ENCODE measurements around the gene USP36.
"Not testable (repeated sequence)": the region's sequence is repeated elsewhere in the genome, so short reads cannot be mapped to it uniquely, and the experiment has no call there.

Gene USP36

DNA sequence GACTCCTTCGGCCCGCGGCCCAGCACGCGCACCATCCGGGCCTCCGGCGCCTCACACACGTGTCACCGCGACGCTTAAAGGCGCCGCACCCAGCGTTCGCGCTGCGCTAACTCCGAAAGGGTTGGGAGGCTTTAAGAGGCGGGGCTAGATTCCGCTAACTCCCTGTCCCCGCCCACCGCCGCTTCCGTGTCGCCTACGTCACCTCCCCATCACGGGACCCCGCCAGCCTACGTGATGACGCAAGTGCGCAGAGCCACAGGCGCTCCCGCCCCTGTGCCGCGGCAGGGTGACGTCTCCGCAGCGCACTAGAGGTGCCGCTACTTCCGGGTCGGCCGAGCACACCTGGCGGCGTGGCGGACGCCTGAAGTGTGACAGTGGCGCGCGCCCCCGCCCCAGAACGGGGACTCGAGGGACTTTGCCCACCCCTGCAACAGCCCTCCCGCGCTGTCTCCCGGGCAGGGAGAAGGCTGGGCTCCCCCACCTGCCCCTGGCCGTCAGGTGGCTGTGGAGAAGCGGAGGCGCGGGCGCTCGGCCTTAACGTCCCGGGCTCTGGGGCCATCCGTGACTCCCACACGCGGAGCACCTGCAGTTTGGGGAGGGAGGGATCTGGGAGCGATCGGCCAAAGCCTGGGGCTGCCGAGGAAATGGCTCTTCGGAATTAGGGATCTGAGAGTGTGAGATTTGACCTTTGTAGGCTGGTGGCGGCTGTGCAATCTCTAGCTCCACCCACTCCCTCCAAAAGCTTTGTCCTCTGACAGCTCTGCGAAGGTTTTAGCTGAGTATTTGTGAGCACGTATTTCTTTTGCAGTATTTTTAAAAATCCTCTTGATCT is at the start of gene USP36:
Gene USP36, minus strand, starts transcription at position 35 of the 832 bp plus-strand sequence. CDS start 4,451 bp downstream, outside the sequence.
- DNase-seq, result peak; percentile 93 to 94

DNA sequence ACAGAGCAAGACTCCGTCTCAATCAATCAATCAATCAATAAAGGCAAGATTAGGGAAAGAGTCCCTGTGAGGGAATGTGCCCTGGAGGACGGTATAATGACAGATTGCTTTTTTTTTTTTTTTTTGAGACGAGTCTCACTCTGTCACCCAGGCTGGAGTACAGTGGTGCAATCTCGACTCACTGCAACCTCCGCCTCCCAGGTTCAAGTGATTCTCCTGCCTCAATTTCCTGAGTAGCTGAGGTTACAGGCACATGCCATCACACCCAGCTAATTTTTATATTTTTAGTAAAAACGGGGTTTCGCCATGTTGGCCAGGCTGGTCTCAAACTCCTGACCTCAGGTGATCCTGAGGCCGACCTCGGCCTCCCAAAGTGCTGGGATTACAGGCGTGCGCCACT is 49.5 kb upstream of the USP36 start:
- not testable (repeated sequence) for DNase-seq

DNA sequence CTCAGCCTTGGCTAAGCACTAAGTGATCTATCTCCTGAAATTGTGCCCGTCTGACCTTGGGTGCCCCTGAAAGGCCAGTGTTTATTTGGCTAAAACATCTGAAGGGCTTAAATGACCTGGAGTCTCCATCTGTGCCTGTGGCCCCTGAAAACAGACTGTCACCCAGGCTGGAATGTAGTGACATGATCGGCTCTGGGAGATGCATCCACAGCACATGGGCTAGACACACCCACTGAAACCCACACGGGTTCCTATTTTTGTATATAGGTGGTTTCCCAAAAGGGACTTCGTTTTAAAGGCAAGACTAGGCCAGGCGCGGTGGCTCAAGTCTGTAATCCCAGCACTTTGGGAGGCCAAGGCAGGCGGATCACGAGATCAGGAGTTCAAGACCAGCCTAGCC is 48.9 kb upstream of the USP36 start:
- DNase-seq, result no peak

DNA sequence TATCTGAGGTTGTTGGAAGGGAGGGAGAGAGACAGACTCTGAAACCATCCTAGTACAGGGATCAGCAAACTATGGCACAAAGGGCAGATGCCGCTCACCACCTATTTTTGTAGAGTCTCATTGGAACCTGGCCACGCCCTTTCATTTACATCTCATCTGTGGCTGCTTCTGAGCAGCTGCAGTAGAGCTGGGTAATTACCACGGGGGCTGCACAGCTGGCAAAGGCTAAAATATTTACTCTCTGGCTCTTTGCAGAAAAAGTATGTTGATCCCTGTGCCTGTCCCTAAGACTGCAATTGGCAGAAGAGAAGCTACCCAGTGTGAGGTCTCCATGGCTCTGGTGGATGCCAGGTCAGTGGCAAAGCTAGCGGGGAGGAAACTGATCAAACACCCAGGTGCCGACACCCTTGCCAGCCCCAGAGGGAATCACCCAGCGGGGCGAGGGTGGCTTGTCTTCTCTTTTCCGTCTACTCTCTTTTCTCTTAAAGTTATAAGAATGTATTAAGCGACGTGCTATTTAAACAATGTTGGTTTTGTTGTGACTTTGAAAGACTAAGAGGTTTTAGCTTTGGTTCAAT is 48.4 kb upstream of the USP36 start:
- DNase-seq, result no peak

DNA sequence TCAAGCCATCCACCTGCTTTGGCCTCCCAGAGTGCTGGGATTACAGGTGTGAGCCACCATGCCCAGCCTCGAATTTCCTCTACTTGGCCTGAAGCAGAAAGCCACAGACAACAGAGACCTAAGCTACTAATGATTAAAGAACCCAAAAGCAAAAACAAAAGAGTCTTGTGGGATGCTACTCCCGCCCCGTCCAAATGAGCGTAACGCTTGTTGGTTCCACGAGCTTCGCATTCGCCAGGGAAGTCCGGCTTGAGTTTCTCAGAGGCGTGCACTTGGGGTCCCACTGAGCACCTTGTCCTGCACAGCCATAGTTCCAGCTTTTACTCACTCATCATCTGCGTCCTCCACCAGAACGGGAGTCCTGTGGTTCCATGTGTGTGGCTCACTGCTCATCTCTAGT is 46.3 kb upstream of the USP36 start:
- no peak for DNase-seq

DNA sequence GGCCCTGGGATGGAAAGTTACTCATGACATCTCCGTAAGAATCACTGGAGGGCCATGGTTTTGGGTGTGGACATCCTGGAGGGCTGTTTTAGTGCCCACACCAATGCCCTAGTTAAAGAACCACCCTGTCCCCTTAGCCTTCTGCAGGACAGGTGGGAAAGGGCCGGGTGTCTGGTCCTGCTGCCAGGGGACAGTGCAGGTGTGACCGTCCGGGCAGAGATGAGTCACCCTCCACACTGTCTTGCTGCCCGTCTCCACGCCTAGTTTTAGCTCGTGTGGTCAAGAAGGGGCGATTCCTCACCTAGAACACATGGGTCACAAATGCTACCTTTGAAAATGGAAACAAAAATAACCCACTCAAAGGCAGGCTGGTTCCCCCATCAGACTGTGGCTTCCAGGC is 45.3 kb upstream of the USP36 start:
- DNase-seq, result no peak

DNA sequence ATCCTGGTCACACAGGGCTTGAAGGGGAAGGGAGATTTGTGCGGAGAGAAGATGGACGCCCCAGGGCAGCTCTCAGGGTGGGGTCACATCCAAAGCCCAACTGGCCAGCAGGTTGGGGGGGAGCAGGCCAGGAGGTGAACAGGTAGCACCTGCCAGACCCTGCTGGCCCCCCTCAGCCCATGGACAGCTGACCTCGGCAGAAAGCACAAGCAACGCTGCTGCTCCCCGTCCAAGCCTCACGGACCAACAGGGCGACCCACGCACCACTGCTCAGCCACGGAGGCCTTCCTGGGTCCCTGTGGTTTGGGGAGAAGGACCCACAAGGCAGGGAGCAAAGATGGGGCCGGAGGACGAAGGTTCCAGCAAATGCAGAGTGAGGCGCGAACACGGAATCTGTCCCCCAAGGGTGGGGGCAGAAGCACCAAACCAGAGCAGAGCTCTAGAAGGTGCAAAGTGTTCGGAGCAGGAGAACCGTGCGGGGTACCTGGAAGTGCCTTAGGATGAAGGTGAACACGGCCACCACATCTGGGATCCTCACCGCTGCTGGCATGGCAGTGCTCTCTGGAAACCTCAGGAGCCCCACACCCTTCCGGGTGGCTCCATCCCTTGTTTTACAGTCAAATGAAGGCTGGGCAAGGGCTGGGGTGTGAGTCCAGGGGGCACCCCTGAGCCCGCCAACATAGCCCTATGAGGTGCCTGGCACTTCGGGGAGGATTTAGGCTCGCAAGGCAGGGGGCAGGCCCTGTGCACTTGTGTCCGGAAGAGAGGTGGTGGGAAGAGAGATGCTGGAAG is 44.5 kb upstream of the USP36 start:
- DNase-seq, result no peak

DNA sequence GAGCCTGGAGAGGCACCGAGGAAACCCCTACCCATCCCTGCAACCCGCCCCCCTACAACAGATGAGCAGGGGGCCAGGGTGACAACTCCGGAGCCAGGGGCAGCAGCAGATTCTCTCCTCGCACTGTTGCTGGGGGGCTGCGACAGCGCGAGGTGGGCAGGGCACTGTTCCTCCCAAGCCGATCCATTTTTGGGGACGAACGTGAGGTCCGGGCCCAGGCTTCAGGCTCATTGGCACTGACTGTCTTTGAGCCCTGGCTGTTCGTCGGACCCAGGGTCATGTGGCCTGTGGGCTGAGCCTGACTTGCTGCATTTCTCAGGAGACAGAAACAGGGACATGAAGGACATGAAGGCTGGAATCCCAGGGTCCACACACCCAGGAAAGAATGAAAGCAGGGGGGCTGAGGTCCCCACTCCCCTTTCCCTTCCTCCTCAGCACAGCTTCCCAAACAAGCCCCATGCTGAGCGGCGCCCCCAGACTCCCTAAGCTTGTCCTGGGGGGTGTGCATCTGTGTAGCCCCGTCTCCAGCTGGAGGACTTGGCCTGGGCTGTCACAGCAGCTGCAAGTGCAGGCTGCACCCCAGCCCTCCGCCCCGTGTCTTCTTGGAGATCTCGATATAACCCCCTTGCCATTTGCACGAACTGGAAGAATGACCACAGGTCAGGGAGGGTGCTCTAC is 43.7 kb upstream of the USP36 start:
- DNase-seq, result no peak

DNA sequence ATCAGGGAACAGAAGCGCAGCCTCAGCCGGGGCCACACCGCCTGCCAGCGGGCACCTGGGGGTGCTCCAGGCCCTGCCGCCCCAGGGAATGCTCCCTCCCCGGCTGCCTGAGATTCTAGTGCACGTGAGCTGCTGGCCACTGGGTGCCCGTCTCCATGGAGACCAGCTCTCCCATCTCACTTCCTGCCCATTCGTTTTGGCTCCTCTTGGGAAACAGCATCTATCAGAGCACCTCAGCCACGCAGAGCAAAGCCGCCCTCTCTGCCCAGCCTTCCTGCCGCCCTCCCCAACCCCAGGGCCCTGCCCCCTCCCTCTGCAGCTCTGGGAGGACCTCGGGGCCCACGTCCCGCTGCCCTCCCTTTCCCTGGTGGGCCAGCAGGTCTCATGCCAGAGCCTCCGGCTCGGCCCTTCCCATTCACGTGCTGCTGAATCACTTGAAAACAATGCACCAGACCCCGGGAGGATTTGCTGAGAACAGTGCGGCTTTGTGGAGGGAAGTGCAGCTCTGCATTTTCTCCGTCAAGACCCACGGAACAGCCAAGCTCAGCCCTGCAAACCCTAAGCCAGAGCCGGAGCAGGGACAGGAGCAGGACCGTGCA is 43.0 kb upstream of the USP36 start:
- DNase-seq, result no peak

DNA sequence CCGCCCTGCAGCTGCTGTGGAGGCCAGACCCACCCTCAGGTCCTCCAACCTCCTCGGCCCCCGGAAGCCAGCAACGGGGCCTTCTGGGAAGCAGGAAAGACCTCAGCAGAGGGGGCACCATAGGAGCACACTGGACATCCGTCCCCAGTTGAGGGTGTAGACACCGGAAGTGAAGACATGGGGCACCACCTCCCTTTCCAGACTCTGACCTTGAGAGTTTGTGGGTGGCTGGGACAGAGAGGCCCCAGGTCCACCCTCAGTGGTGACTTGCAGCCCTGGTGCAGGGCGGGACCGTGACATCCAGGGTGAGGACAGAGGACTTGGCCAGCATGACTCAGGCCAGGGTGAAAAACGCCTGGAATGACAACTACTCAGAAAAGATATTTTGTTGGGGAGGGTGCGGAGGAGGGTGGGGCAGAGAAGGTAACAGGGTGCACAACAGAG is 42.5 kb upstream of the USP36 start:
- no peak for DNase-seq

DNA sequence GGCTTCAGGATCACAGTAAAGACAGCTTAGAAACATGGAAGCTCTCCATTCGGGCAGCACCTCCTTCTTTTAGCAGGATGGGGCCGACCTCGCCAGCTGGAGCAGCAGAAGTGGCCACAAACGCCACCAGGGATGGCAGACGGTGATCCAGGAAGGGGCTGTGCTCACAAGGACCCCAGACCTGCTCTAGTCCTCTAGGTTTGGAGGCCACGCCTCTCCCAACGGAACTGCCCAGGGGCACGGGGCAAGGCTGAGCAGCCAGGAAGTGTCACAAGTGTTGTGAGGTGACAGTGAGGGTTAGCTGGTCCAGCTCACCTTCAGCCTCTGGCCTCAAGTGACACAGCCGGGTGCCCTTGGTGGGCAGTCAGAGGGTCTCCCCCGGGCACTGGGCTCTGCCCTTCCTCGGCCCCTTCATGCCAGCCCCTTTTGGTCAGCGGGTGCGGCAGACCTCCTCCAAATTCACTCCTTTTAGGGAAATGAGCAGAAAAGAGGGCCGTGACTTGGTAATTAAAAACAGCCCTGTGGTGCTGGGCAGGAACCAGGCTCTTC is 42.0 kb upstream of the USP36 start:
- no peak for DNase-seq

DNA sequence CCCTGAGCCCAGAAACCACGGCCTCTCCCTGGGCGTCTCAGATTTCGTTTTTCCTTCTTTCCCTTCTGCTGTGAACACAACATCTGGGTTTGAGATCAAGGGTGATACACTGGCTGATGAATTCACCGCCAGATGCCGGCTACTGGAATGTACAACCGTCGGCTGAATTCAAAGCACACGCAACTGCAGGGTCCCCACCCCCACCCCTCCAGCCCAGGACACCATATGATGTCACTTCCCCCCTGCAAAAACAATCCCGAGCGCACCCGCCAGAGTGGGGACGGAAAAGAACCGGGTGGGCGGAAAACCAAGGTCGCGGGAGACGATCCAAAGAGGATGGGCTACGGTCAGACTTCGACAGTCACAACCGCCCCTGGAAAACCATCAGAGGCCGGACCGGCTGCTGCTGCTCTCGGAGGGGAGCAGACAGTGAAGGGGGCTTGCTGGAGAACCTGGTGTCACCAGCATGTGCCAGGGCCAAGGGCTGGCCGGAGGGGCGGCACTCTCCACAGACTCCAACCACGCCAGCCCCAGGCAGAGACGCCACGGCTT is 39.1 kb upstream of the USP36 start:
- no peak for DNase-seq

DNA sequence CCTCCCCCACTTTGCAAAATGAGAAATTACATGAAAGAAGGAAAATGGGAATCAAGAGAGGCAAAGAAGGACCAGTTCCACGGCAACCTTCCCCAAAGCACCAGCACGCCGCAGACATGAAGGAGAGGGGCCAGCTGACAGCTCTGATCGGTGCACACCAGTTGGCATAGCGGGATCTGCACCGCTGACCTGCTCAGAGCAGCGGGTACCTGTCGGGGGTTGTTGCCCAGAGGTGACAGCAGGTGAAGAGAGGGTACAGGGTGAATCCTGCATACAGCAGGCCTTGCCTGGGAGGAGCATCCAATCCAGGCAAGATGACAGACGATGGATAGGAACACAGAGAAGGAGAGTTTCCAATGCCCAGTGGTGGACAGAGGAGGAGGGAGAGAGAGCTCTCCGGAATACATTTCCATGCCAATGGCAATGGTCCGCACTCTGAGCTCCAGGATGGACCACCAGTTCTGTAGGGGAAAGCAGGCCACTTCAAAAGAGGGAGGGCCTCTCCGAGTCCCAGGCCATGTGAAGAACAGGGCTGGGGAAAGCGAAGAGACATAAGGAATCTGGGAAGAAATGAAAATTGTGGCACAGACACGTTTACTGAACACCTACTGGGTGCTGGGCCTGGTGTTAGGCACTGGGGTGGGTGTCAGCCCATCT is 38.4 kb upstream of the USP36 start:
- no peak for DNase-seq

DNA sequence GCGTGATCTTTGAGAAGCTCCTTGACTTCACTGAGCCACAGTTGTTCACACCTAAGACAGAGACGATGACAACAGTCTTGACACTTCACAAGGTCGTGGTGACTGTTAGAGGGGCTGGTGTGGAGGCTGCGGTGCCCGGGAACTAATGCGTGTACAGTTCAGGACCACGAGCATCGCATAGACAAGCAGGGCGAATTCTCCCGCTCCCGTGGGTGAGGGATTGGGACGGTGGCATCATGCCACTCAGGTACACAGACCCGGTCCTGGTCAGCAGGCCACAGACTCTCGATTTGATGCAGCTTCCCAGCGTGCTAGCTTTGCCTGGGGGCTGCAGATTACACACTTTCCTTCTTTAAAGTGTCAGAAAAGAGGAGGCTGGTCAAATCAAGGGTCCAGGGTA is 37.6 kb upstream of the USP36 start:
- no peak for DNase-seq

DNA sequence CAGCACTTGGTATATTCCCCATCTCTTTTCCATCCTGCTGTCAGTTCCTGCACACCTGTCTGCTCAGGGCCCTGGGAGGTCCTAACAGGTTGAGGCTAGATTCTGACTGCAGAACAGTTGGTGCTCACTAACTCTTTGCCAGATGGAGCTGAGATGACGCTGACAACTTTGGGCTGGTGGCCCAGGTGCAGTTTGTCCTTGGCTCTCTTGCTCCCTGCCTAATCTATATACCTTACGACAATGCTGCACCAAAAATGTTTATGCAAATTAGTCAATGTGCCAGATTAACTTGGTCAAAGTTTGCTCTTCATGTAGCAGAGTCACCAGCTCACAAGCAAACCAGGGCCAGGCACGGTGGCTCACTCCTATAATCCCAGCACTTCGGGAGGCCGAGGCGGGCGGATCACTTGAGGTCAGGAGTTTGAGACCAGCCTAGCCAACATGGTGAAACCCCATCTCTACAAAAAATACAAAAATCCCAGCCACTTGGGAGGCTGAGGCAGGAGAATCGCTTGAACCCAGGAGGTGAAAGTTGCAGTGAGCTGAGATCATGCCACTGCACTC is 36.4 kb upstream of the USP36 start:
- not testable (repeated sequence) for DNase-seq

DNA sequence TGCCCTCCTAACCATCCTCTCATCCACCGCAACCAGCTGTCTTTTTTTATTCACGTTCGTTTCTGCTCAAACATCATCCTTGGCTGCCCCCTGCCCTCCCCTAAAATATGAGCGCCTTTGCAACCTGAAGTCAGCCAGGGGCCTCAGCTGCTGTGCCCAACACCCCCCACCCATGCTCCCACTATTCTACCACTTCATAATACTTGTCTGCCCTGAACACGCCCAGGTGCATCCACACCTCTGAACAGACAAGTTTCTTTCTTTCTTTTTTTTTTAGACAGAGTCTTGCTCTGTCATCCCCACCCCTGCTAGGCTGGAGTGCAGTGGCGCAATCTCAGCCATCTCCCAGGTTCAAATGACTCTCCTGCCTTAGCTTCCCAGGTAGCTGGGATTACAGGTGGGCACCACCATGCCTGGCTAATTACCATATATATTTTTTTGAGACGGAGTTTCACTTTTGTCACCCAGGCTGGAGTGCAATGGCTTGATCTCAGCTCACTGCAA is 35.5 kb upstream of the USP36 start:
- DNase-seq, result no peak

DNA sequence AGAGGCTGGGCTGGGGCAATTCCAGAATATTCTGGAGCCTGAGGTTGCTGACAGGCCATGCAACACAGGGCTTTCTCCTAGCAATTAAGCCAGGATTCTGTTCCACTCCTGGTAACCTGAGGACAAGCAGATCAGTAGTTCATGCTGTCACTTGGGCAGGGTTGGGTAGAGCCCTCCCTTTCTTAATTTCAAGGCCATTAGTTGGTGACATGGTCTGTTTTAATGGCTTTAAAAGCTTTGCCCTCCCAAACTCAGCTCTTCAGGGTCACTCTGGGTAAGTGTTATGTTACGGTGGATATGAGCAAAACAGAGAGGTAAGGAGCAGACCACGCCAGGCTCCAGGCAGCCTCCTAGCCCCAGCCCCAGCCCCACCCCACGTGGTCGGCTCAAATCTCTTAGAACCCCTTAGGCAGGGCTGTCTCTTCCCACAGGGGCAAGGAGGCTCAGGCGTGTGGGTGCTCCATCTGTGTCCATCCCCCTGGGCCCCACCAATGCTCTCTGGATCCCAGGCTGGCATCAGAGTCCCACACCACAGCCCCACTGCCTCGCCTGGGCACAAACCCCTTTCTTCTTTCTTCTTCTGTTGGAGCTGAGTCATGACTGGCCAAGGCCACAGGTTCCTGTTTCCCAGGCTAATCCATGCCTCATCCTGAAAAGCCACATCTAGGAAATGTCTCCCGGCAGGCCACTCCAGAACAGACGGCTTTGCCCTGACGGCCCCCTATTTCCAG is 34.9 kb upstream of the USP36 start:
- no peak for DNase-seq

DNA sequence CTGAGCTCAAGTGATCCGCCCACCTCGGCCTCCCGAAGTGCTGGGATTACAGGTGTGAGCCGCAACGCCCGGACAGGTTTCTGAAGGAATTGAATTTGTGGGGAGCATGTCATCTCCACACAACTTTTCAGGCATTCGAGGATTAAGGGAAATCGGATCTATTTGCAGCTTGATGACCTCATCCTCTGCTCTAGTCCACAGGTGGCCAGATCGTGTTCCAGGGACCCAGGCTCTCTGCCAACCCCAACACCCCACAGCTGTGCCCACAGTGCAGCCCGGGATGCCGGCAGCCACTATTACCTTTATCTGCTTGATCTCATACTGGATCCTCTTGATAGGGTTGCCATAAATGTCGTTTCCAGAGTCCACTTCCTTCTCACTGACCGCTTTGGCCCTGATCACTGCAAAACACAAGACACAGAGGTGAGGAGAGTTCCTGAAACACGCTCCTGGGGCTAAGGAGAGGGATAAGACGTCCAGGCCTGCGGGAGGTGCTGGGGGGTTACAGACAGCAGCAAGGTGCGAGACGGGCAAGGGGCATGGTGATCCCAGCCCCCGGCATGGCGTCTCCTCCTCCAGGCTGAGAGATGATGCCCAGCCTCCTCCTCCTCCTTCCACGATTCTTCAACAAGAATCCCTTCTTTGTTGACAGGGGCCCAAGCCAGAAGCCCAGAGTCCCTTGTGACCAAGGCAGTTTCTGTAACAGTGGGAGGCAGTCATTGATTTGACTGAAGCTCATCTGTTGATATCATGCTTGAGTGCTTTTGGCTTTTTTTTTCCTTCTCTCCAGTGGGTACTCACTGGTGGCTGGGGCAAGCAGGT is 33.1 kb upstream of the USP36 start:
- no peak for DNase-seq

DNA sequence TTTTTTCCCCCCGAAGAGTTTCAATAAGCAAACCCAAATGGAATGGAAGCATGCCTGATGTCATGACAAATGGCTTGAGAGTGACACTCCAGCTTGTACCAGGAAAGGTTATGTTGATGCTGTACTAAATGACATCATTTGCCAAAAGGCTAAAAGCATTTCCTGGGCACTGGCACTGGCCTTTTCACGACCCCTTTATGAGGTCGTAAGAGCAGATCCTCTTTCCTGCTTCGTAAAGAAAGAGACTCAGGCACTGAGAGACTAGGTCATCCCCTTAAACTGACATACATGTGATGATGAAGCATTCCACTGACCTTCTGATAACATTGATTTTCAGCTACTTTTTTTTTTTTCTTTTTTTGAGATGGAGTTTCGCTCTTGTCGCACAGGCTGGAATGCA is 31.9 kb upstream of the USP36 start:
- DNase-seq, result no peak

All from cerebellar nuclear complex (tissue), 1 donor.